ENCODE data around the gene WWOX.

The WWOX gene

DNA sequence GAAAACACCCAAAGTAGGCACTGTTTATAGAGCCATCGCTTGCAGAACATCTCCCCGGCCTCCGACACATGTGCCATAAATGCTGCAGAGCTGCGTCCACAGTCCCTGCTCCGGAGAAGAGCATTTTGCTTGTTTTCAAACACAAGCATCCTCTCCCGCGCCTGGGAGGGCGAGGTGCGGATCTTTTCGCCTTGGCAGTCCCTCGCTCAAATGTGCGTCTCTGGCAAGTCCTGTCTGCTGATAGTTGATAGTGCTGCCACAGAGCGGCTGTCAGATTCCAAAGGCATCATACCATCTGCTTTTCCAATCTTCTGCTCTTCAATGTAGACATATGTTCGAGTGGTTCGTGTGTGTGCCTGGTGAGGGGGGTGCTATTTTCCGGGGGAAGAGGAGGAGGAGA is 897.3 kb downstream of the WWOX start:
- no peaks in the 10 kb centered on the region for H3K36me3 ChIP-seq (ENCODE audit: control insufficient read depth, insufficient read depth, low read length)
- H3K9me3 ChIP-seq (ENCODE audit: control insufficient read depth, low read length) = no peaks in the 10 kb centered on the region
- no peaks in the 10 kb centered on the region for H3K4me1 ChIP-seq (ENCODE audit: control insufficient read depth, insufficient read depth, low read length)
- H3K27me3 ChIP-seq (ENCODE audit: control insufficient read depth, insufficient read depth, low read length) = no peaks in the 10 kb centered on the region
- H3K9ac ChIP-seq (ENCODE audit: low read length) = no peak overlapping the region
- no peak overlapping the region for H3K4me3 ChIP-seq (ENCODE audit: low read length)

DNA sequence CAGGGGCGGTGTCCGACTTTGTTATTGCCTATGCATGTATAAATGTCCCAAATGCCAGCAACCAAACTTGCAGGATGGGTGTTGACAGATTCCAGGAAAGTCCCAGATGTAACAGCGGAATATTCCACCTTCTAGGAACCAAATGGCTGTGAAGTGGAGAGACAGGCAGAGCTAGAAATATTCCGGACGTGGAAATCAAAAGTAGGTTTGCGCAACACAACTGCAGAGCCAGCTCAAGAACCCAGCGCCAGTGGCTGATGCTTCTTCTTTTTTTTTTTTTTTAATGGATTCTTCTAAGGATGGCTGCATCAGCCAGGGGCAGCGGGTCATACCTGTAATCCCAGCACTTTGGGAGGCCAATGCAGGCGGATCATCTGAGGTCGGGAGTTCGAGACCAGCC is 899.4 kb downstream of the WWOX start:
- H3K36me3 ChIP-seq (ENCODE audit: control insufficient read depth, insufficient read depth, low read length) = no peaks in the 10 kb centered on the region
- H3K4me1 ChIP-seq (ENCODE audit: control insufficient read depth, insufficient read depth, low read length) = no peaks in the 10 kb centered on the region
- no peaks in the 10 kb centered on the region for H3K9me3 ChIP-seq (ENCODE audit: control insufficient read depth, low read length)
- H3K9ac ChIP-seq (ENCODE audit: low read length) = no peak overlapping the region
- no peaks in the 10 kb centered on the region for H3K27me3 ChIP-seq (ENCODE audit: control insufficient read depth, insufficient read depth, low read length)
- no peak overlapping the region for H3K4me3 ChIP-seq (ENCODE audit: low read length)

DNA sequence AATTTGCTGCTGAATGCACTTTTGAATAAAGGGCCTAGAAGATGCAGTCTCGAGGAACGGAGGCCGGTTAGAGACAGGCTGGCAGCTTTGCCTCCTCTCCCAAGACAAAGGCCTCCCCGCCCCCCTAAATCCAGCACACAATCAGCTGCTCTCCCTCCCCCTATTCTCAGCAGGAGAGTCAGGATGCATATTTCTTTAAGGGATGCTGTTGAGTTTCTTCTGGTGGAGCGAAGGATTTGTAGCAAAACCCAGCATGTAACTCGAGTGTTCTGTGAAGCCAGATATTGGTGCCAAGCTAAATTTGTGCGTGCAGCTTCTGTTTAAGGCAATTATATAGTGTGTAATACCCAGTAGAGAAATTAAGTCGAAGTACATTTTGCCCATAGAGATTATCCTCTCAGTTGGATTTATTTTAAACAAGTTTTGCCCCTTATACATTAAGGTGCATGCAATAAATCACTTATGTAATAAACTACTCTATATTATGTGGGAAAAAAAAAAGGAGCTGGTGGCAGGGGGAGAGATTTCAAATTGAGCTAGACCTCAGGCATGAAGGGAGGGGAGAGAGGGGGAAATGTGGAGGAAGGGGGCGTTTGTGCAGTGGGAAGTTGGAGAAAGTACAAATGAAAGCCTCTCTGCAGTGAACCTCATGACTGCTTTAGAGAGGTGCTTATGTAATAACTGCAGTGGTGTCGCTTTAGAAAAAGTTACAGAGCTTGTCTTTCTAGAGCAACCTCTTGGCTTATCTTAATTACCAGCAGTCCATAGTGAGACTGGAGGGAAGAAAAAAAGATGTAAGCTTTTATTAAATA is 901.9 kb downstream of the WWOX start:
- no peak overlapping the region for H3K4me3 ChIP-seq (ENCODE audit: low read length)
- H3K27me3 ChIP-seq (ENCODE audit: control insufficient read depth, insufficient read depth, low read length) = no peaks in the 10 kb centered on the region
- no peak overlapping the region for H3K9ac ChIP-seq (ENCODE audit: low read length)
- H3K9me3 ChIP-seq (ENCODE audit: control insufficient read depth, low read length) = no peaks in the 10 kb centered on the region
- H3K4me1 ChIP-seq (ENCODE audit: control insufficient read depth, insufficient read depth, low read length) = no peaks in the 10 kb centered on the region
- H3K36me3 ChIP-seq (ENCODE audit: control insufficient read depth, insufficient read depth, low read length) = no peaks in the 10 kb centered on the region

DNA sequence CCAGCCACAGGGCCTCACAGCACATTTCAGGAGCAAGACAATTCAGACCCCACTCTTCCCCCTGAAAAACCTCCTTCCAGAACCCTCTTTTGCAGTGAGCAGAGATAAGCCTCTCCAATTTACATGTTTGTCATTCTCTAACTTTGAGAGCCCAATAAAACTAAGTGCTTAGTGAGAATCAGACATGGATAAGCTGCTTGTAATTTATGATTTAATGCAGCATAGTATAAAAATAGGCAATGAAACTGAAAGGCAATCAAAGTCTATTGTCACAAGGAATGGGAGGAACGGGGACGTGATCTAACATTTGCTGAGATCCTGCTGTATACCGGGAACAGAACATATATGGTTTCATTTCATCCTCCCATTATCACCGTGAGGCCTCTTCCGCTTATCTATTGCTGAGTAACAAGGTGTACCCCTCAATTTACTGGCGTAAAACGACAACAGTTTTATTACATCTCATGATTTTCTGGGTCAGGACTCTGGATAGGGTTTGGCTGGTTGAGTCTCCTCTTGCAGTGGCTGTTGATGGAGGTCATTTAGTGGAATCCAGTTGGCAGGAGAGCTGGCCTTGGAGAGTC is 903.7 kb downstream of the WWOX start:
- H3K27me3 ChIP-seq (ENCODE audit: control insufficient read depth, insufficient read depth, low read length) = no peaks in the 10 kb centered on the region

DNA sequence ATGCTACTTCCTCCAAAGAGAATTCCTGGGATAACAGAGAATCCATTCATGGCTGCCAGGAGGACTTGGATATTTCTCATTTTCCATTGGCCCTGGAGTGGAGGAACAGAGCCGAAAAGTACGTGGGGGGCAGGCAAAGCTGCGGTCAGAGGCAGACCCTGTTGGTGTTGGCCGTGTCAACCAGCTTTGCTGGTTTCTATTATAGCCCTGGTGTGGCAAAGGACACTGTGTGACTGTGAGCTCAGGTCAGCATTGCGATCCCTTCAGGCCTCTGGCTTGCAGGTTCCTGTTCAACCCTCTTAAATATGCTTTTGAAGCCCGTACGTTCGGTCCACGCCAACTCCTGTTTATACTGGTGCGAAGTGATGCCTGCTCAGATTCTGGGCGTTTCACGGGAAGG is 904.9 kb downstream of the WWOX start:
- no peaks in the 10 kb centered on the region for H3K9me3 ChIP-seq (ENCODE audit: control insufficient read depth, low read length)
- no peaks in the 10 kb centered on the region for H3K36me3 ChIP-seq (ENCODE audit: control insufficient read depth, insufficient read depth, low read length)
- H3K27me3 ChIP-seq (ENCODE audit: control insufficient read depth, insufficient read depth, low read length) = no peaks in the 10 kb centered on the region
- H3K4me3 ChIP-seq (ENCODE audit: low read length) = no peak overlapping the region
- no peaks in the 10 kb centered on the region for H3K4me1 ChIP-seq (ENCODE audit: control insufficient read depth, insufficient read depth, low read length)
- no peak overlapping the region for H3K9ac ChIP-seq (ENCODE audit: low read length)

More for the DNA sequence above, 903.7 kb downstream of the WWOX start:
- Histone ChIP-seq H3K4me1 (ENCODE audit: control insufficient read depth, insufficient read depth, low read length) (no peaks in the 10 kb centered on the region), H3K36me3 (ENCODE audit: control insufficient read depth, insufficient read depth, low read length) (no peaks in the 10 kb centered on the region), H3K9ac (ENCODE audit: low read length) (no peak overlapping the region), H3K9me3 (ENCODE audit: control insufficient read depth, low read length) (no peaks in the 10 kb centered on the region), H3K4me3 (ENCODE audit: low read length) (no peak overlapping the region)

DNA sequence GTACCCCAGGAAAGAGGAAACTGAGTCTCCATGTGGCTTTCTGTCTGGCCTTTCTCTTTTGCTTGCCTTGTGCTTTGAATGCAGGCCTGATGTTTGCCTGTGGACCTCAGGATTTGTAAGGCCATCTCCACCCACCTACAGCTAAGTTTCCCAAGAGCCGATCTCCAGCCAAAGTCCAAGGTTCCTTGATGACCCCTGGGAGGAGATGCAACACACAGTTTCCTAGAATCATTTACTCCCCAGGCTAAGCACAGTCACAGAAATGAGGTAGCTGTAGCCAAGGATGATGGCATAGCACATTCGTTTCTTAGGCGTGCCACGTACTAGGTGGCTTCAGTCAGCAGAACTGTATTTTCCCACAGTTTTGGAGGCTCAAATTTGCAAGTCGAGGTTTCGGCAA is 905.6 kb downstream of the WWOX start:
- Histone ChIP-seq H3K9me3 (ENCODE audit: control insufficient read depth, low read length) (no peaks in the 10 kb centered on the region), H3K9ac (ENCODE audit: low read length) (no peak overlapping the region), H3K27me3 (ENCODE audit: control insufficient read depth, insufficient read depth, low read length) (no peaks in the 10 kb centered on the region), H3K4me3 (ENCODE audit: low read length) (no peak overlapping the region), H3K4me1 (ENCODE audit: control insufficient read depth, insufficient read depth, low read length) (no peaks in the 10 kb centered on the region), H3K36me3 (ENCODE audit: control insufficient read depth, insufficient read depth, low read length) (no peaks in the 10 kb centered on the region)

DNA sequence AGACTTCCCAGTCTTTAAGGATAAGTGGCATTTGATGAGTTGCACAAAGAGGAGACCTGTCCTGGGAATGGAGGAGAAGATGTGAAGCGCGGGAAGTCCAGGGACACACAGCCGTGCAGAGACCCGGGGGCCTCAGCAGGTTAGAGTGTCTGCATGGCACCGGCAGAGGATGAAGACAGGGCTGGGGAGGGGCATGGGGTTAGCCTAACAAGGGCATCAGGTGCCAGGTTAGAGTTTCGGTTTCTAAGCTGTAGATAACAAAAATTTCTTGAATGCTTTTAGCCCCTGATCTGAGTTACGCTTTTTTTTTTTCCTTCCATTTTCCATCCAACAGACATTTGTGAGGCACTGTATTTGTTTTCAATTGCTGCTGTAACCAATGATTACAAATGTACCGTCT is 906.8 kb downstream of the WWOX start:
- no peaks in the 10 kb centered on the region for H3K4me1 ChIP-seq (ENCODE audit: control insufficient read depth, insufficient read depth, low read length)
- no peaks in the 10 kb centered on the region for H3K9me3 ChIP-seq (ENCODE audit: control insufficient read depth, low read length)
- no peak overlapping the region for H3K4me3 ChIP-seq (ENCODE audit: low read length)
- H3K9ac ChIP-seq (ENCODE audit: low read length) = no peak overlapping the region
- H3K27me3 ChIP-seq (ENCODE audit: control insufficient read depth, insufficient read depth, low read length) = no peaks in the 10 kb centered on the region
- no peaks in the 10 kb centered on the region for H3K36me3 ChIP-seq (ENCODE audit: control insufficient read depth, insufficient read depth, low read length)

DNA sequence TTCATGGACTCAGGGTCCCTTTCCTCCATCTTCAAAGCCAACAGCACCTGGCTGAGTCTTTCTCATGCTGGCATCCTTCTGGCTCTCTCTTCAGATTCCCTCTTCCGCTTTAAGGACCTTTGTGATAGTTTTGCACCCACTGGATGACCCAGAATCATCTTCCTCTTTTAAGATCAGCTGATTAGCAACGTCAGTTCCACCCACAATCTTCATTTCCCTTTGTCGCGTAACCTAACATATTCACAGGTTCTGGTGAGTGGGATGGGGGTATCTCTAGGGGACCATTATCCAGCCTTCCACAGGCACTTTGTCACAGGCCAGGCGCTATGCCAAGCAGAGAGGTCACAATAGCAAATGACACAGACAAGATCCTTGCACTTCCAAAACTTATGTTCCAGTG is 907.3 kb downstream of the WWOX start:
- no peaks in the 10 kb centered on the region for H3K4me1 ChIP-seq (ENCODE audit: control insufficient read depth, insufficient read depth, low read length)
- H3K9me3 ChIP-seq (ENCODE audit: control insufficient read depth, low read length) = no peaks in the 10 kb centered on the region
- H3K36me3 ChIP-seq (ENCODE audit: control insufficient read depth, insufficient read depth, low read length) = no peaks in the 10 kb centered on the region
- H3K4me3 ChIP-seq (ENCODE audit: low read length) = no peak overlapping the region
- H3K9ac ChIP-seq (ENCODE audit: low read length) = no peak overlapping the region
- no peaks in the 10 kb centered on the region for H3K27me3 ChIP-seq (ENCODE audit: control insufficient read depth, insufficient read depth, low read length)

DNA sequence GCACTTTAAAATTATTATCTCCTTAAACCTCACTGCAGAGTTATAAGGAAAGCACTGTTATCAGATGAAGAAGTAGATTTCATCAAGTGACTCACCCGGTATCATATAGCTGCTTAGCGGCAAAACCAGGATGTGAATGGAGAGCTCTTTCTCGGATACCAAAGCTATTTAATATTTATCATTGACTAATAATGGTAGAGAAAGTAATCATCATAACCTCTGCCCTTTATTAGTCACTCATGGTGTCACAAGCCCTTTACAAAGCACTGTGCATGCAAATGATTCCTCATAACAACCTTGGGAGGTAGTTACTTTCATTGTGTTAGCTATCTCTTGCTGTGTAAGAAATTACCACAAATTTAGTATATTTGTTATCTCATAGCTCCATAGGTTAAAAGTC is 908.2 kb downstream of the WWOX start:
- Histone ChIP-seq H3K9me3 (ENCODE audit: control insufficient read depth, low read length) (no peaks in the 10 kb centered on the region), H3K9ac (ENCODE audit: low read length) (no peak overlapping the region), H3K4me3 (ENCODE audit: low read length) (no peak overlapping the region), H3K27me3 (ENCODE audit: control insufficient read depth, insufficient read depth, low read length) (no peaks in the 10 kb centered on the region), H3K4me1 (ENCODE audit: control insufficient read depth, insufficient read depth, low read length) (no peaks in the 10 kb centered on the region), H3K36me3 (ENCODE audit: control insufficient read depth, insufficient read depth, low read length) (no peaks in the 10 kb centered on the region)

DNA sequence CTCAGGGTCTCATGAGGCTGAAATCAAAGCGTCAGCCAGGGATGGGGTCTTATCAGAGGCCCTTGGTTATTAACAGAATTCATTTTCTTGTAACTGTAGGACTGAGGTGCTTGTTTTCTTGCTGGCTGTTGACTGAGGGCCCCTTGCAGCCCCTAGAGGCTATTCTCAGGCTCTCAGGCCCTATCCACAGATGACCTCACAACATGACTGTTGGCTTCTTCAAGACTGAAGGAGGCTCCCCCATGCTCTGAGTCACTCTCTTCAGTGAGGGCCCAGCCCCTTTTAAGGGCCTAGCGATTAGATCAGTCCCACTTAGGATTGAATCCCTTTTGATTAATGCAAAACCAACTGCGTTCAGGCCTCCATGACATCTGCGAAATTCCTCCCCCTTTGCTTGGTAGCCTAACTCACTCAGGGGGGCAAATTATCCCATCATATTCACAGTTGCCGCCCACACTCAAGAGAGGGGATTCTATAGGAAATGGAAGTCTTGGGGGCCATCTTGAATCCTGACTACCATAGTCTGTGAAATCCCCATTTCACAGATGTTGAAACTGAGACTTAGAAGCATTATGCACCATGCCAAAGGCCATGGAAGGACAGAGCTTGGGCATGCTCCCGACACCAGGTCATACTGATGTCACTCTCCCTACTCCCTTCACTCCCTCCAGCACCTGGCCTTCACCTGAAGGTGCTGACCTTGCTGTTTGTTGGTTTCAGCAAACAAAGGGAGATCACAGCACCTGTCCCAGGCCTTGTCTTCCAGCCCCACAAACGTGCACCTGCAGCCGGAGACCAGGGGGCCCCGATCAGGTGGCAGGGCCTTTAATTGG is 908.8 kb downstream of the WWOX start:
- H3K4me1 ChIP-seq (ENCODE audit: control insufficient read depth, insufficient read depth, low read length) = no peaks in the 10 kb centered on the region
- no peaks in the 10 kb centered on the region for H3K9me3 ChIP-seq (ENCODE audit: control insufficient read depth, low read length)
- no peak overlapping the region for H3K9ac ChIP-seq (ENCODE audit: low read length)
- no peaks in the 10 kb centered on the region for H3K36me3 ChIP-seq (ENCODE audit: control insufficient read depth, insufficient read depth, low read length)
- H3K4me3 ChIP-seq (ENCODE audit: low read length) = no peak overlapping the region
- H3K27me3 ChIP-seq (ENCODE audit: control insufficient read depth, insufficient read depth, low read length) = no peaks in the 10 kb centered on the region

DNA sequence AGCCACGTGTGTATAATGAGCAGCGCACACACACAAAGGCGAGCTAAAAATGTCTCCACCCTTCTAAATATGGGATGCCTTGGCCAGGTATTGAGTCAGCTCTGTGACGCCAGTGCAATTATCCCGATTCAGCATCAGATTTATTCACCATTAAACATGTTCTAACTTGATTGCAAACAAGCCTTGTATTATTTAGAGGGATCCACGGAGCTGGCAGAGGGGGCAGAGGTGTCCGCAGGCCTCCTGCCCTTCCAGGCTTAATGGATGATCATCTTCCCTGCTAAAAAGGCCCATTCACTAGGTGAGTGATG is 909.4 kb downstream of the WWOX start:
- no peak overlapping the region for H3K4me3 ChIP-seq (ENCODE audit: low read length)
- no peaks in the 10 kb centered on the region for H3K27me3 ChIP-seq (ENCODE audit: control insufficient read depth, insufficient read depth, low read length)
- H3K9ac ChIP-seq (ENCODE audit: low read length) = no peak overlapping the region
- no peaks in the 10 kb centered on the region for H3K9me3 ChIP-seq (ENCODE audit: control insufficient read depth, low read length)
- no peaks in the 10 kb centered on the region for H3K36me3 ChIP-seq (ENCODE audit: control insufficient read depth, insufficient read depth, low read length)
- no peaks in the 10 kb centered on the region for H3K4me1 ChIP-seq (ENCODE audit: control insufficient read depth, insufficient read depth, low read length)

DNA sequence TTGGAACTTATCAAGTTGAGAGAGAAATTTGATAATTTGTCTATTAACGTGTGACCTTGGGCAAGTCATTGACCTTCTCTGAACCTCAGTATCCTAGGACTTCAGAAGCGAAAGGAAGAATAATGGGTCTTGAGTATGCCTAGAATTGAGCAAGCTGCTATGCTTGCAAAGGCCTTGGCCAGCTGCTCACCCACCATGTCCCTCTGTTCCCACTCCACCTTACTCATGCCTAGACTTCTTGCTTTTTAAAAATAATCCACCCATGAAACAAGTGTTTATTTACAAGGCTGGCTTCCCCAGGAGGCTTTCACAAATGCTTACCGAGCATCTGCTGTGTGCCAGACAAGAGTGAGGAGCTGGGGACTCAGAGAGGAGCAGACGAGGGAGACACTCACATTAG is 910.4 kb downstream of the WWOX start:
- no peak overlapping the region for H3K9ac ChIP-seq (ENCODE audit: low read length)
- H3K27me3 ChIP-seq (ENCODE audit: control insufficient read depth, insufficient read depth, low read length) = no peaks in the 10 kb centered on the region
- no peak overlapping the region for H3K4me3 ChIP-seq (ENCODE audit: low read length)
- no peaks in the 10 kb centered on the region for H3K9me3 ChIP-seq (ENCODE audit: control insufficient read depth, low read length)
- H3K4me1 ChIP-seq (ENCODE audit: control insufficient read depth, insufficient read depth, low read length) = no peaks in the 10 kb centered on the region
- H3K36me3 ChIP-seq (ENCODE audit: control insufficient read depth, insufficient read depth, low read length) = no peaks in the 10 kb centered on the region

Data from mucosa of stomach (tissue), 1 donor.